ENCODE data around the gene MISP. TPM values are rescaled to one million over a fixed set of nuclear protein-coding genes. Genes with fewer than 3 reads are reported as not detected.

MISP gene
- total RNA-seq, 1 donor from 2014 or later = not detected

DNA sequence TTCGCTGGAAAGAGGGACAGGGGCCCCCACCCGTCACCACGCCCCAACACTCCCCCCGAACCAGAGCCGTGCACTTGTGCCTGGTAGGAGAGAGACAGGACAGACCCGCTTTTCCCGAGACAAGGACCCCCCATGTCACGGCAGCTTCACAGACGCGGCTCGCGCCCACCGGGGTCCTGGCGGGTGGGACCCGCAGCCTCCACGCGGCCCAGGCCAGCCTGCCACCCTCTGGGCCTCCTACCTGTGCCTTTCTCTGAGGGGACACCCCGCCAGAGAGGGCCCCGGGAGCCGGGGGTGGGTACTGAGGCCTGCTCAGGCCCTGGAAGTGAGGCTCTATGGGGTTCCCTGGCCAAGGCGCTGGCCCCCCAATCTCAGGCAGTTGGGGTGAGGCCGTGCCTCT, 4.0 kb upstream of the MISP start:
- no peak for DNase-seq (ENCODE audit: low read depth, low spot score)

DNA sequence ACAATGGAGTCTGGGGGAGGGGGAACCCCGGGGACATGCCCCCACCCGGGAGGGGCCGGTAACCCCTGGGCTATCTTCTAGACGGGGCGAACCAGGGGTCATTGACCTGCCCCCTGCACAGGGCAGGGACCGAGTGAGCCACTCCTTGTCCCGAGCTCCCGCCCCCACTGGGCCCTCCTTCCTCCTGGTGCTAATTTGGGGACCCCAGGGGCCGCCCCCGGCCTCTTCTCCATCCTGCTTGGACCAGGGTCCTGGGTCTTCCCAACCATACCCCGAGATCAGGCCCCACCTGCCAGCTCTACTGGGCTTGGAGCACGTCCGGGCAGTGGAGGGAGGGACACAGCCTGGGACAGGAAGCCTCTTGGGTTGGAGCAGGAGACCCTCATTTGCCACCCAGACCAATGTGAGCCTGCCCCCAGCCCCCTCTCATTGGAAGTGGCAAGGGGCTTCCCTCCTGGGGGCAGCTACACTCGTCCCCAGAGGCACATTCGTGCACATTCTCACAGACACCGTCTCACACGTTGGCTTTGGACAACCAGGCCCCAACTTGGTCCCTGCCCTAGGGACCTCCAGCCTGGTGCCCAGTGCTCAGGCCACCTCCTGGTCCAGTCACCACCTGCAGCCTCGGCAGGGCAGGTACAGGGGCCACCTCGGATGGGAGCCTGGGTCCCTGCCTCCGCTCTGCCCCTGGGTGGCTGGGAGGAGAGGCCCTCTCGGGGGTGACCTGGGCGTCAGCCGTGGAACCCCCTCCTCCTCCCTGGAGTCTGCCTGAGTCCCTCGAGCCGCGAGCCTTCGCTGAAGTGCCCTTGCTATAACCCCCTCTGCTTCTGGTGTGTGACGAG, 3.3 kb upstream of the MISP start:
- DNase-seq (ENCODE audit: low read depth, low spot score) = no peak

DNA sequence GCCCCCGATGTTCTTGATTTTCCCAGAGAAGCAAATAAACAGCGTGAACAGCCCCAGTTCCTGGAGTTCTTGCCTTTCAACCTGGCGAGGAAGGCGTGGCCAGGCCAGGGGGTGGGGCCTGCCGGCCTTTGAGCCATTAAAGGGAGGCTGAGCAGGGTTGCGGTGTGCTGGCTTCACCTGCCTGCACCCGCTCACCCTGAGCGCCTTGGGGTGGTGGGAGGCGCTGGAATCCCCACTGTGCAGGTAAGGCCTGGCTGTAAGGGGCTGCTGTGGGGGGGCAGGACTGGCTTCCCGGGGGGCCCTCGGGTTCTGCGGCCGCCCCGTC, 2.7 kb upstream of the MISP start:
- no peak for DNase-seq (ENCODE audit: low read depth, low spot score)

DNA sequence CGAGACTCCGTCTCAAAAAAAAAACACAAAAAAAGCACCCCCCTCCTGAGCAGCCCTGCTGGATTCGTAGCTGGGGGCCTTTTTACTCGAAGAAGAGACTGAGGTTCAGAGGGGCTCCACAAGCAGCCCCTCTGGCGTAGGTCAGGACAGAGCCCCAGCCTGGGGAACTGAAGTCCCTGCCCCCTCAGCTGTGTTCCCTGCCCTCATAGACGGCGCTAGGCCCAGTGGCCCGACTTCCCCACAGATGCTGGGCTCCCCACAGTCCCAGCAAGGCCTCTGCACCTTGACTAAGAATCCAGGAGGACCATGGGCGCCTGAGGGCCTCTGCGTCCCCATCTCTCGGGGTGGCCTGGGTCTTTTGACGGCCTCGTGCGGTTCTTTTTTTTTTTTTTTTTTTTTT, 1.1 kb upstream of the MISP start:
- no peak for DNase-seq (ENCODE audit: low read depth, low spot score)

DNA sequence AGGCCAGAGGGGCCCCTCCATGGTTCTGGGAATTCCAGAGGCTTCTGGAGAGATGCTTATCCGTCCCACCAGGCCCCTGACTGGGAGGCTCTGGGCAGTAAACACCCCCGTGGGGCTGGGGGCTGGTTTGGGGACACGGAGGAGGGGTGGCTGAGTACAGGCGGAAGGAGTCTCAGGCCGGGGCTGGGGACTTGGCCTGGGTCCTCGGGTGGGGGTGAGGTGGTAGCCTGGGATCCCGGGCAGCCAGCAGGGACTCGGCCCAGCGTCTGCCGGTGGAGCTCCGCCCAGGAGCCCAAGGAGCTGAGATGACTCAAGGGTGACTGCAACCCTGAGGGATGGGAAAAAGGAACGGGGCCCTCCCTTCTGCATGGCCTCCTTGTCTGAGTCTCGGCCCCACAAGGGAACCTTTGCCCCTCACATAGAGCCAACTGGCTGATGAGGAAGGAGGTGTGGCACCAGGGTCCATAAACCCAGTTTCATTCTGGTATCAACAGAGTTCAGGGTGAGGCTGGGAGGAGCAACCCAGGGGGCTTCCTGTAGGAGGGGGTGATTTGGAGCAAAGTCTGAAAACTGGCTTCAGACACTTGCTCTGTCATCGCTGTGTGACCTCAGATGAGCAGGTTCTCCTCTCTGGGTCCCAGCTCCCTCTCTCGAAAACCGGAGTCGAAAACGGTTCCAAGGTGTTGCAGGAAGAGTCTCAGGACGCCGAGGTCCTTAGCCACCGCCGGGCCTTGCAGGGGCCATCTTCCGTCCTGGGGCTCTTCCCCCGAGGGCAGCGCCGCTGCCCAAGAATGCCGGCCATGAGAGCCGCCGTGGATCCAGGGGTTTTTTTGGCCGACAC, 809 bp downstream of the MISP start:
- DNase-seq (ENCODE audit: low read depth, low spot score) = no peak

DNA sequence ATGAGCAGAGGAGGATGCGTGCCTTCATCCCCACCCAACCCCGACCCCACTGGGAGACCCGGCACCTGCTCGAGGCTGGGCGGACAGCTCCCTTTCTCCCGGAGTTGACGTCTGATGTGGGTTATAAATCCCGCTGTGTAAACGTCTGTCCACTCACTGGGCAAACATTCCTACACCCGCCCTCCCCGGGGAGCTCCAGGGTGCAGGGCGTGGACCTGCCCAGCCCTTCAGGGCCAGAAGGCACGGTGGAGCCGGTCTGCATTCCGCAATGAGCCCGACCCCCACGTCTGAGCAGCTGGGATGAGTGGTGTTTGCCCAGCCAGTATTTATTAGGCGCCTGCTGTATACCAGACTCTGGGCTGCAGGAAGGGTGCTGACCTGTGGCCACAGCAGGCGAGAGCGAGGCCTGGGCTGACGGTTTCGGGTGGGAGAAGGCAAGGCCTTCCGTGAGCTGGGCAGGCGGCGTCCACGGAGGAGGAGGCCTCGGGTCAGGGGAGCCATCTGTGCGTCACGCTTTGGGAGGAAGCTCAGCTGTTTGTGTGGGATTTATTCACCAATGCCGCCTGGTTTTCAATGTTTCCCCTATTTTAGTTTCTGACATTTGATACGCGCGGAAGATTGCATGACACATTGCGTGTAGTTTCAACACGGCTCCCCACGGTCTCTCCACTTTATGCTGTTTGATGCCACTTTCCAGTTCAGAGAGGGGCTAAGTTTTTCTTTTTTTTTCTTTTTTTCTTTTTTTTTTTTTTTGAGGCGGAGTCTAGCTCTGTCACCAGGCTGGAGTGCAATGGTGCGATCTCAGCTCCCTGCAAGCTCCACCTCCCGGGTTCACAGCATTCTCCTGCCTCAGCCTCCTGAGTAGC, 2.0 kb downstream of the MISP start:
- DNase-seq (ENCODE audit: low read depth, low spot score) = no peak

DNA sequence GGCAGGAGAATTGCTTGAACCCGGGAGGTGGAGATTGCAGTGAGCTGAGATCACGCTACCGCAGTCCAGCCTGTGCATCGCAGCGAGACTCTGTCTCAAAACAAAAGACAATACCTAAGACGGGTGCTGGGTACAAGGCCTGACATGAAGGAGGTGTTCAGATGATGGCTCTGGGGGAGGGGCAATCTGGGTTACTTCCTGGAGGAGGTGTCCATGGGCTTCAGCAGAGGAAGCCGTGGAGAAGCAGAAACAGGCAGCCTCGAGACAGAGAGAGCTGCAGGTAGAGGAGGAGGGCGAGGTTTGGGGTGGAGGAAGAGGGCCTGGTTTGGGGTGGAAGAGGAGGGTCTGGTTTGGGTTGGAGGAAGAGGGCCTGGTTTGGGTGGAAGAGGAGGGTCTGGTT, 3.6 kb downstream of the MISP start:
- DNase-seq (ENCODE audit: low read depth, low spot score) = no peak

DNA sequence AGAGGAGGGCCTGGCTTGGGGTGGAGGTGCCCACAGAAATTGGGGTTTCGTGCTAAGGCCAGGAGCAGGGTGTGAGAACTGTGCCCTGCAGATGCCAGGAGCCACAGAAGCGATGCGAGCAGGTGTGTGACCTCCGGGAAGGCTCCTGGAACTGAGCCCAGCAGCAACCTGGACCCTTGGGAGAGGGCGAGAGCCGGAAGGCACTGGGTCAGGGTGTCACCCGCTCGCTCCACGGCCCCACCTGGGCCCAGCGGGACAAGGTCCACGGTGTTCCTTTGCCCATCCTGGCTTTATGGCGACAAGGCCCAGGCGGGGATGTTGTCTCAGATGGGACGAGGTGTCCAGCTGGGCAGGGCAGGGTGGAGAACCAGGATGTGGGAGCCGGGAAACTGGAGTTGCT, 4.2 kb downstream of the MISP start:
- no peak for DNase-seq (ENCODE audit: low read depth, low spot score)

DNA sequence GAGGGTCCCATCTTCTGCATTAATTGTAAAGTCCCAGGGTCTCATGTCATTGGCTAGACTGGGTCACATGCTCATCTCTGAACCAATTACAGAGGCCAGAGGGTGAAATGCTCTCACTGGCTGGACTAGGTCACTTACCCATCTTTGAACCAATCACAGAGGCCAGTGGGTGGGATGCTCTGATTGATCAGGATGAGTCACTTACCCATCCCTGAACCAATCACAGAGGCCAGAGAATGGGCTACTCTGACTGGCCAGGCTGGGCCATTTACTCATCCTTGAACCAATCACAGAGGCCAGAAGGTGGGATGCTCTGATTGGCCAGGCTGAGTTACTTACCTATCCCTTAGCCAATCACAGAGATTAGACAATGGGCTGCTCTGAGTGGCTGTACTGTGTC, 5.3 kb downstream of the MISP start:
- no peak for DNase-seq (ENCODE audit: low read depth, low spot score)

DNA sequence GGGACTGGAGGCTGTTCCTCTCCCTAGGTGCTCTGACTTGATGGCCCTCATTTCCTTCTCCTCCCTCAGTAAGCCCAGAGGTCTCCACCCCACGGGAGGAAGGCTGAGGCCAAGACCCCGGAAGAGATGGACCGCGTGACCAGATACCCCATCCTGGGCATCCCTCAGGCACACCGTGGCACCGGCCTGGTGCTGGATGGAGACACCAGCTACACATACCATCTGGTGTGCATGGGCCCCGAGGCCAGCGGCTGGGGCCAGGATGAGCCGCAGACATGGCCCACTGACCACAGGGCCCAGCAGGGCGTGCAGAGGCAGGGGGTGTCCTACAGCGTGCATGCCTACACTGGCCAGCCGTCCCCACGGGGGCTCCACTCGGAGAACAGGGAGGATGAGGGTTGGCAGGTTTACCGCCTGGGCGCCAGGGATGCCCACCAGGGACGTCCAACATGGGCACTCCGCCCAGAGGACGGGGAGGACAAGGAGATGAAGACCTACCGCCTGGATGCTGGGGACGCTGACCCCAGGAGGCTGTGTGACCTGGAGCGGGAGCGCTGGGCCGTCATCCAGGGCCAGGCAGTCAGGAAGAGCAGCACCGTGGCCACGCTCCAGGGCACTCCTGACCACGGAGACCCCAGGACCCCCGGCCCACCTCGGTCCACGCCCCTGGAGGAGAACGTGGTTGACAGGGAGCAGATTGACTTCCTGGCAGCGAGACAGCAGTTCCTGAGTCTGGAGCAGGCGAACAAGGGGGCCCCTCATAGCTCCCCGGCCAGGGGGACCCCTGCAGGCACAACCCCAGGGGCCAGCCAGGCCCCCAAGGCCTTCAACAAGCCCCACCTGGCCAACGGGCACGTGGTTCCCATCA, 6.1 kb downstream of the MISP start:
- DNase-seq (ENCODE audit: low read depth, low spot score) = no peak

DNA sequence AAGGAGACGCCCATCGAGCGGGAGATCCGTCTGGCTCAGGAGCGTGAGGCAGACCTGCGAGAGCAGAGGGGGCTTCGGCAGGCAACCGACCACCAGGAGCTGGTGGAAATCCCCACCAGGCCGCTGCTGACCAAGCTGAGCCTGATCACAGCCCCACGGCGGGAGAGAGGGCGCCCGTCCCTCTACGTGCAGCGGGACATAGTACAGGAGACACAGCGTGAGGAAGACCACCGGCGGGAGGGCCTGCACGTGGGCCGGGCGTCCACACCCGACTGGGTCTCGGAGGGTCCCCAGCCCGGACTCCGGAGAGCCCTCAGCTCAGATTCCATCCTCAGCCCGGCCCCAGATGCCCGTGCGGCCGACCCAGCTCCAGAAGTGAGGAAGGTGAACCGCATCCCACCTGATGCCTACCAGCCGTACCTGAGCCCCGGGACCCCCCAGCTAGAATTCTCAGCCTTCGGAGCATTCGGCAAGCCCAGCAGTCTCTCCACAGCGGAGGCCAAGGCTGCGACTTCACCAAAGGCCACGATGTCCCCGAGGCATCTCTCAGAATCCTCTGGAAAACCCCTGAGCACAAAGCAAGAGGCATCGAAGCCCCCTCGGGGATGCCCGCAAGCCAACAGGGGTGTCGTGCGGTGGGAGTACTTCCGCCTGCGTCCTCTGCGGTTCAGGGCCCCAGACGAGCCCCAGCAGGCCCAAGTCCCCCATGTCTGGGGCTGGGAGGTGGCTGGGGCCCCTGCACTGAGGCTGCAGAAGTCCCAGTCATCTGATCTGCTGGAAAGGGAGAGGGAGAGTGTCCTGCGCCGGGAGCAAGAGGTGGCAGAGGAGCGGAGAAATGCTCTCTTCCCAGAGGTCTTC, 7.1 kb downstream of the MISP start:
- DNase-seq (ENCODE audit: low read depth, low spot score) = no peak

DNA sequence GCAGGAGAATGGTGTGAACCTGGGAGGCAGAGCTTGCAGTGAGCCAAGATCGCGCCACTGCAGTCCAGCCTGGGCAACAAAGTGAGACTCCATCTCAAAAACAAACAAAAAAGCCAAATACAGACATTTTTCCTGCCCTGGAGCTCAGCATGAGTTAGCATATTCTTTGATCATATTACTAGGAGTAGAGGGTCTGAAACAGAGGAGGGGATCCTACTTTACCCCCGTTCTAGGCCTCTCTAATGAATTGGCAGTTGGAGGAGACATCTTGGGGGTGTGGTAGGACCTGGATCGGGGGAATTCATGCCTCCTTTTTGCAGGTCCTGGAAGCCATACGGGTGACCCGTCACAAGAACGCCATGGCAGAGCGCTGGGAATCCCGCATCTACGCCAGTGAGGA, 12.3 kb downstream of the MISP start:
- no peak for DNase-seq (ENCODE audit: low read depth, low spot score)

DNA sequence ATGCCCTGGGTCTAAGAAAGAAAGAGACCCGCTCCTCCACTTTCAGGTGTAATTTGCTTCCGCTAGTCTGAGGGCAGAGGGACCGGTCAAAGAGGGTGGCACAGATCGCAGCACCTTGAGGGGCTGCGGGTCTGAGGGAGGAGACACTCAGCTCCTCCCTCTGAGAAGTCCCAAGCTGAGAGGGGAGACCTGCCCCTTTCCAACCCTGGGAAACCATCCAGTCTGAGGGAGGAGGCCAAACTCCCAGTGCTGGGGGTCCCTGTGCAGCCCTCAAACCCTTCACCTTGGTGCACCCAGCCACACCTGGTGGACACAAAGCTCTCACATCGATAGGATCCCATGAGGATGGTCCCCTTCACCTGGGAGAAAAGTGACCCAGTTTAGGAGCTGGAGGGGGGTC, 13.0 kb downstream of the MISP start:
- no peak for DNase-seq (ENCODE audit: low read depth, low spot score)

DNA sequence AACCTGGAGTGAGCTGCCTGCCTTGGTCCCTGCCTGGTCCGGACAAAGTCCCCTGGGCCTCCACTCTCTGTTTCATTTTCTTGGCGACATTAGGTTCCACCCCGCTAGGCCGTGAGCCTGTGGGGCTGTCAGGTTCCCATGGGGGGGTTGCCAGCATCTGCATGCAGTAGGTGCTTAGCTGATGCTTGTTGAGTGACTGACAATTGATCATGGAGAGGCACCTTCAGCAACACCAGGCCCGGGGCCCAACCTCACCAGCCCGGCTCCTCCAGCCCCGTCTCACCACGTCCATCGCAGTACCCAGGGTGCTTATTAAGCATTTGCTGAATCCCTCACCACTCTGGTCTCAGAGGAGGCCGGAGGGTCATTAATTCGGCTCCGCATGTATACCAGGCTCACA, 13.4 kb downstream of the MISP start:
- DNase-seq (ENCODE audit: low read depth, low spot score) = no peak

DNA sequence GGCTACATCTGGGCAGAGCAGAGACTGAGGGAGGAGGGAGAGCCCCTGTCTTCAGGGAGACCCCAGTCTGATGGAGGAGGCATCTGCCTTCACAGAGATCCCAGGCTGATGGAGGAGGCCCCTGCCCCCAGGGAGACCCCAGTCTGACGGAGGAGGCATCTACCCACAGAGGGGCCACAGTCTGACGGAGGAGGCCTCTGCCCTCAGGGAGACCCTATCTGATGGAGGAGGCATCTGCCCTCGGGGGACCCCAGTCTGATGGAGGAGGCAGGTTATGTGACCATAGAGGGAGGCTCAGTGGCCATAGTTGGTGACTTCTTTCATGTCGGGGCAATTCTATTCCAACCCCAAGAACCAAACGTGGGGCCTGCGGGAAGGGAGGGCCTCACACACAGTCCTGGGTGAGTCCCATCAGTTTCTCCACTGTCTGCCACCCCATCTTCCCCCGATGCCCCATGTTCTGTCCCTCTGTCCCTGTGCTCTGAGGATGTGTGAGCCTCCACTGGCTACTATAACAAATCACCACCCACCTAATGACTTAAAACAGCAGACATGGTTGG, 14.3 kb downstream of the MISP start:
- no peak for DNase-seq (ENCODE audit: low read depth, low spot score)

DNA sequence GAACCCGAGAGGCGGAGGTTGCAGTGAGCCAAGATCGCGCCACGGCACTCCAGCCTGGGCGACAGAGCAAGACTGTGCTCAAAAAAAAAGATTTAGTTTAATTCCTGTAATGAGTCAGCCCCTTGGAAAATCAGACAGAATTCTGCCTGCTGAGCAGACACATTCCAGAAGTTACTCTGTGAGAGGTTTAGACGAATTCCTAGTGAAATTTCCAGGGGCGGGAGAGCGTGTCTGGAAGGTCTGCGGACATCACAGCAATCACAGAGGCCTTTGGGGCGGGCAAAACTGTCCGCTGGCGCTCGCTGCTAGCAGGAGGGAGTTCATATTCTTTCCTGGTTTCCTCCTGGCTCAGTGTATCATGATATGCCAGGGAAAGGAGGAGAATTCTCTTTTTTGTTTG, 17.5 kb downstream of the MISP start:
- DNase-seq (ENCODE audit: low read depth, low spot score) = no peak

DNA sequence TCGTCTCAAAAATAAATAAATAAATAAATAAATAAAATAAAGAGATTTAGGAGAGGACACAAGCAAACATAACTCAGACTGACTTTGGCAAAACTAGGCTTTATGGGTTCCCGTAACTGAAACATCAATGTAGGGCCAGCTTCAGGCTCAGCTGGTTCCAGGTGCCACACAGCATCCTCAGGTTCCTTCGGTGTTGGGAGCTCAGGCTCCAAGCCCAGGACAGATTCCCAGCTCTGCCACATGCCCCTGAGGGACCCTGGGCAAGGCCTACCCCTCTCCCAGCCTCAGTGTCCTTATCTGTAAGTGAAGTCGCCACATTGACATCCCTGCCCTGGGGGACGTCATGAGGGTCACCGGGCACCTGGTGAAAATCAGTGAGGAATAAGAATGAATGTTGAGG, 18.7 kb downstream of the MISP start:
- no peak for DNase-seq (ENCODE audit: low read depth, low spot score)

DNA sequence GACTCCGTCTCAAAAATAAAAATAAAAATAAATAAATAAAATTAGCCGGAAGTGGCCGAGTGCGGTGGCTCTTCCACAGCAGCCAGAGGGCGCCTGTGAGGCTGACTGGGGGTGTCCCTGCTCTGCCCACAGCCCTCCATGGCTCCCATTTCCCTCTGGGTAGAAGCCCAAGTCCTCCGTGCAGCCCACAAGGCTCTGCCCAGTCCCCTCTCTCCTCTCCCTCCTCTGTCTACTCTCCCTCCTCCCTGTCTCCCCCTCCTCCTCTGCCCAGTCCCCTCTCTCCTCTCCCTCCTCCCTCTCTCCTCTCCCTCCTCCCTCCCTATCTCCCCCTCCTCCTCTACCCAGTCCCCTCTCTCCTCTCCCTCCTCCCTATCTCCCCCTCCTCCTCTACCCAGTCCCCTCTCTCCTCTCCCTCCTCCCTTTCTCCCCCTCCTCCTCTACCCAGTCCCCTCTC, 20.4 kb downstream of the MISP start:
- DNase-seq (ENCODE audit: low read depth, low spot score) = no peak

DNA sequence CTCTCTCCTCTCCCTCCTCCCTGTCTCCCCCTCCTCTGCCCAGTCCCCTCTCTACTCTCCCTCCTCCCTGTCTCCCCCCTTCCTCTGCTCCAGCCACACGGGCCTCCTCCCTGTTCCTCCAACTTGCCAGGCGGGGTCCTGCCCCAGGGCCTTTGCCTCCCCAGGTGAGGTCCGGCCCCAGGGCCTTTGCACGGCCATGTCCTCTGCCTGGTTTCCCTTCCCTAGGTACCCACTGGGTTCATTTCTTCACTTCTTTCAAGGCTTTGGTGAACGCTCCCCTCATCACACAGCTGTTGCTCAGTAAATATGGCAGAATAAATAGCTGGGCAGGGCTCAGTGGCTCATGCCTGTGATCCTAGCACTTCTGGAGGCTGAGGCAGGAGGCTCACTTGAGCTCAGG, 21.2 kb downstream of the MISP start:
- no peak for DNase-seq (ENCODE audit: low read depth, low spot score)

Data from pulmonary artery endothelial cell (primary cell).